ENCODE results near the gene B4GALT2. TPM values are rescaled to one million over a fixed set of nuclear protein-coding genes. Genes with fewer than 3 reads are reported as not detected.

Gene B4GALT2
- total RNA-seq, 1 donor = 99.1 TPM

DNA sequence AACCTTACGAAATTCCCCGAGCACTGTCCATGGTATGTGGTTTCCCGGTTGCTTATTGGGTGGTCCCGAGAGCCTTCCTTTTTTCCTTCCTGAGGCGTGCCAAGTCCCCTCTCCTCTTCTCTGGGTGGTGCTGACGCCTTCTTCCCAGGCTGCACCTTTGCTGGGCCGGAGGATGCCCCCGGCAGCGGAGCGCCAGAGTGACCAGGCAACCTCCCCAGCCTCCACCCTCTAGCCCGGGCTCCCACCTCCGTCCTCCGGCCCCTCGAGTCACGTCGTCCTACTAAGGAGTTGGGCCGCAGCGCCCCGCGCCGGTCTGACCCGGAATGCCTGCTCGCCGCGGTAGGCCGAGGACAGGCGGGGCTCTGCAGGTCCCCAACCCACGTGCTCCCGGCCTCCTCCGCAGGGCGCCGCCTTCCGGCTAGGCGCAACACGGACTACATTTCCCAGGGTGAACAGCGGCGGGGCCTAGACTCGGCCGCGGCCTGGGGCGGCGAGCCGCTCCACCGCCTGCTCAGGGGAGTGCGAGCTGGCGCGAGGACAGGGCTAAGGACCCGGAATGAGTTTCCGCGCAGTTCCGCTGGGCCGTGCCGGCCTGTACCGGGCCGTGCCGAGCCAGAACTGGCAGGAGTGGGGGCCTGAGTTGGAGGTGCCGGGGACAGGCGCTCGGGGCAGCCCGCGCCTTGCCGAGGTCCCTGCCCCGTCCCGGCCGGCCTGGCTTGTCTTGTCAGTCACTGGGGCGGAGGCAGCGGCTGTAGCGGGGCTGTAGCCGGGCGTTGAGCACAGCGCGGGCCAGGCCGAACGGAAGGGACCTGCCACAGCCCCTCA lies 32.6 kb upstream of the B4GALT2 start, which contains the start of gene IPO13:
Gene IPO13, plus strand, starts transcription at position 715 of the 825 bp plus-strand sequence. CDS start 651 bp downstream, outside the sequence.
- peak within 1 kb of the TSS; percentile 96 for H3K4me3 ChIP-seq (ENCODE audit: low read depth, low read length)
- TF ChIP-seq, protein P1, sequence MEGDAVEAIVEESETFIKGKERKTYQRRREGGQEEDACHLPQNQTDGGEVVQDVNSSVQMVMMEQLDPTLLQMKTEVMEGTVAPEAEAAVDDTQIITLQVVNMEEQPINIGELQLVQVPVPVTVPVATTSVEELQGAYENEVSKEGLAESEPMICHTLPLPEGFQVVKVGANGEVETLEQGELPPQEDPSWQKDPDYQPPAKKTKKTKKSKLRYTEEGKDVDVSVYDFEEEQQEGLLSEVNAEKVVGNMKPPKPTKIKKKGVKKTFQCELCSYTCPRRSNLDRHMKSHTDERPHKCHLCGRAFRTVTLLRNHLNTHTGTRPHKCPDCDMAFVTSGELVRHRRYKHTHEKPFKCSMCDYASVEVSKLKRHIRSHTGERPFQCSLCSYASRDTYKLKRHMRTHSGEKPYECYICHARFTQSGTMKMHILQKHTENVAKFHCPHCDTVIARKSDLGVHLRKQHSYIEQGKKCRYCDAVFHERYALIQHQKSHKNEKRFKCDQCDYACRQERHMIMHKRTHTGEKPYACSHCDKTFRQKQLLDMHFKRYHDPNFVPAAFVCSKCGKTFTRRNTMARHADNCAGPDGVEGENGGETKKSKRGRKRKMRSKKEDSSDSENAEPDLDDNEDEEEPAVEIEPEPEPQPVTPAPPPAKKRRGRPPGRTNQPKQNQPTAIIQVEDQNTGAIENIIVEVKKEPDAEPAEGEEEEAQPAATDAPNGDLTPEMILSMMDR (IDR thresholded peaks at IDR 0.05; ENCODE audit: insufficient read depth, low read length) = peak; percentile 52
- DNase-seq (ENCODE audit: low read depth) = peak; percentile 93

DNA sequence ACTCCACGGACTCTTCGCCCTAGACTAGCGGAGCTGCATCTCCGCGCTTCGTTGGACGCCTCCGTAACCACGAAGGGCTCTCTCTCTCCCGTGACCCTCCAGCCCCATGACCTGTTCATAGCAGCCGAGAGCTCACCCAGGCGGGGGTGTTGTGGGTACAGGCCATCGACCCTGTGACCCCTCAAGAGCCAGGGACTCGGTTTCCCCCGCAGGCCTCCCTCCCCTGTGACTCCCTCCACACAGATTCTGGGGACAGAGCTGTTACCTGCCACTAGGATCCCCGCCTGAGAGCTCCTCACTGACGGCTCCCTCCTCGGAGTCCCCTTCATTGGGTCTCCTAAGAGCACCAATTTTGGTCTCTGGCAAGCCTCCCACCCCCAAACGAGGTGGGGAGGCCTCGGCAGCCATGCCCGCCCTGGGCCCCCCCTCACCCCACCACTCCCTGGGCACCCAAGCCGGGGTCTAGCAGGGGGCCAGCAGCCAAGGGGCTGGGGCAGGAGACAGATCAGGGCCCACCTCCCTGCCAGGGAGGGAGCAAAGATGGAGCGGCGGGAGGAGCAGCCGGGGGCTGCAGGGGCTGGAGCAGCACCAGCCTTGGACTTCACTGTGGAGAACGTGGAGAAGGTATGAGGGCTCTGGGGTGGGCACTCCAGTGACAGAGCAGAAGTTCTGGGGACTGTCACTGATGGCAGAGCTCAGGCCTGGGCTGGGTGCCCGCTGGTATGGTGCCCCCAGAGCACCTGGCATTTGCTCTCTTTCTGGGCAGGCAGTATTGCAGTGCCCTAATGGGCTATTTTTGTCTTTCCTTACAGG lies 31.7 kb upstream of the B4GALT2 start:
- H3K4me3 ChIP-seq (ENCODE audit: low read depth, low read length) = peak overlapping the region; percentile 96
- TF ChIP-seq, protein P1 (IDR thresholded peaks at IDR 0.05; ENCODE audit: insufficient read depth, low read length) = no peak
- DNase-seq (ENCODE audit: low read depth) = no peak

DNA sequence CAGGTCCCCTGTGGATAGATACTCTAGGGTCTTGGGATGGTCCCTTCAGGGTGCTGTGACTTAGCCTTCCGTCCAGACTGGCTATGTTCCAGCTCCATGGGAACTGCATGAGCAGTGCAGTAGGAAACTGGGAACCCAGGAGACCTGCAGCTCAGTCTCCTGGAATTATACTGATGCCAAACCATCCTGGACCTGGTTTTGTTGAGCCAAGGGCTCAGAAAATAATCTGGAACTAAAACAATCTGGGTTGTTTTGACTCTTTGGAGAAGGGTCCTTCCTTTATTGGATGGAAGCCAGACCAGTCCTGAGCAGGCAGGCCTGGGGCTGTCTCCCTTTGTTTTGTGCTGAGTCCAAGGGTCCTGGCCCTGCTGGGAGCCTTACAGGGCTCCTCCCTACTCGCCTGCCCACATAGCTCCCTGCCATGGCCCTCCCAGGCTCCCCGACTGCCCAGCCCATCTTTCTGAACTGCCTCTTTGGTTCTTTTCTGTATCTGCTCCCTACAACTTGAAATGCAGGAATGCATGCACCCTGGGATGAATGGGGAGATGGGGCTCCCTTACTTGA lies 31.1 kb upstream of the B4GALT2 start:
- TF ChIP-seq, protein P1 (IDR thresholded peaks at IDR 0.05; ENCODE audit: insufficient read depth, low read length) = no peak
- H3K4me3 ChIP-seq (ENCODE audit: low read depth, low read length) = peak overlapping the region; percentile 96
- DNase-seq (ENCODE audit: low read depth) = peak; percentile 17

DNA sequence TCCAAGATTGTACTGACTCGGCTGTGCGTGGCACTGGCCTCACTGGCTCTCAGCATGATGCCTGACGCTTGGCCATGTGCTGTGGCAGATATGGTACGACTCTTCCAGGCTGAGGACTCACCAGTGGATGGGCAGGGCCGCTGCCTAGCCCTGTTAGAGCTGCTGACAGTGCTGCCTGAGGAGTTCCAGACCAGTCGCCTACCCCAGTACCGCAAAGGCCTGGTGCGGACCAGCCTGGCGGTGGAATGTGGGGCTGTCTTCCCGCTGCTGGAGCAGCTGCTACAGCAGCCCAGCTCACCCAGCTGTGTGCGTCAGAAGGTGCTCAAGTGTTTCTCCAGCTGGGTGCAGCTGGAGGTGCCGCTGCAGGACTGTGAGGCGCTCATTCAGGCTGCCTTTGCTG lies 29.3 kb upstream of the B4GALT2 start:
- DNase-seq (ENCODE audit: low read depth) = no peak
- no peak overlapping the region for H3K4me3 ChIP-seq (ENCODE audit: low read depth, low read length)

DNA sequence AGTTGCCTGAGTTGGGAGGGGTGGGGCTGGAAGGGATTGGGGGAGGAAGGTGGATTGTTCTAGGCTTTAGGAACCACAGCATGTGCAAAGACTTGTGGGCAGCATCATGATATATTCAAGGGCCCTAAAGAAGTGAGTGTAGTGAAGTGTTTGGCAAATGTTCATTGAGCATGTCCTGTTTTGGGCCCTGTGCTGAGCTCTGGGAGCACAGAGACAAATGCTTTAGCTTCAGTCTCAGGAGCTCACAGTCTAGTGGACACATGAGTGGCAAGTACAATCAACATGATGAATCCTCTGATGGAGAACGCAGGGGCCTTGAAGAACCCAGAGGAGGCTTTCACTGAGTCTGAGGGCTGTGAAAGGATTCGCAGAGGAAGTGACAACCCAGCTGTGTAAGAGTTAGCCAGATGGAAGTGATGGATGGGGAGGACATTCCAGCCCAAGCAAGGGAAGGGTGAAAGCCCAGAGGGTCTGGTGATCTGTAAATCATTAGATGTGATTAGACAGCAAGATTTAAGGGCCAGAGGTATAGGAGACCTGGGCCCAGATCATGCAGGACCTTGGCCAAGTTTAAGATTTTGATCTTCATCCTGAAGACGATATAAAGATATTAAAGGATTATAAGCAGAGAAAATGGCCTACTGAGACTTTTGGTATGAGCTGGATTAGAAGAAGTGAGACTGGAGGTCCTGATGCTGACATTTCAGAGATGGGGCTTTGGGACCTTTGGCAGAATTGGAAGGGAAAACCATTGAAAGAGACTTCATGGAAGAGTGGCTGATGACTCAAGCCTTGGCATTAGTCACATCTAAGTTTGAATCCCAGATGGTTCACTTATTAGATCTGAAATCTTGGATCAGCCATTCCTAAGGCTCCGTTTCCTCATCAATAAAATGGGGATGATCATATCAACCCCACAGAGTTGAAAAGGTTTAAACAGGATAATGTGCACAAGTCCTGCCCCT lies 27.7 kb upstream of the B4GALT2 start:
- TF ChIP-seq, protein P1 (IDR thresholded peaks at IDR 0.05; ENCODE audit: insufficient read depth, low read length) = no peak
- peak; percentile 18 for DNase-seq (ENCODE audit: low read depth)
- no peak overlapping the region for H3K4me3 ChIP-seq (ENCODE audit: low read depth, low read length)

More for the DNA sequence above, 29.3 kb upstream of the B4GALT2 start:
- TF ChIP-seq, protein P1 (IDR thresholded peaks at IDR 0.05; ENCODE audit: insufficient read depth, low read length) = no peak
